Measurements from ENCODE around the gene ARRB1. TPM values are rescaled to one million over a fixed set of nuclear protein-coding genes. Genes with fewer than 3 reads are reported as not detected.

The ARRB1 gene
- total and polyA plus RNA-seq, 2 of the 13 experiments (the other 11 are each of a cell fraction or from before 2014, with no cell fraction given), result 22.5 to 35.7 TPM

DNA sequence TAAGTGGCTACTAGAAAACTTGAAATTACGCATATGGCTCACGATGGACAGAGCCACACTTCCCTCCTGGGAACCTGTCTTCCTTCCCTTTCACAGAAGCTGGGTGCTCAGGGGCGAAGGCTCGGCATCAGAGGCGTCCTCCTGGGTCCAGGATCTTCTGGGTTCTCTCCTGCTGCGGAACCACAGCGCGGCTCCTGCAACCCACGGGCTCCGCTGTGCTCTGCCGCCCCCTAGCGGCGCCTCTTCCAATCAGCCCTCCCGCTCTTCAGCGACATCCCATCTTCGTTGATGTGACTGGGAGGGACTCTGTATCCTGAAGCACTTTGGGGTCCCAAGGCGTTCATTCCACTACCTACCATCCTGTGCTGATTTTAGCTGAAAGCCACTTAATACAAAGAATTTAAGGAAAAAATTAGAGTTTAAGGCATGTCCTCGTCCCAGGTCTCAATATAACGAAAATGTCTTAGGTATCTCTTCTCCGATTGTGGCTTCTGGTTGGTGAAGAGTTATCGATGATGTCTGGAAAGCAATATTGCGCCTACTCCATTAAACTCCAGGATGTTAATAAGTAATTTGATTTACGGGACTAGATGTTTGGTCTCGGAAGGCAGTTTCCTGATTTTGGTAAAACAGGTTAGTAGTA, 33.1 kb upstream of the ARRB1 start (continued):
- no peak for TF ChIP-seq SP5 (CRISPR knock-in tag; IDR thresholded peaks at IDR 0.05; ENCODE audit: borderline replicate concordance, low read depth)
- no peak for TF ChIP-seq PHF5A (CRISPR knock-in tag; IDR thresholded peaks at IDR 0.05; ENCODE audit: low read depth, unreplicated experiment)
- no peak for TF ChIP-seq DMAP1 (CRISPR knock-in tag; IDR thresholded peaks at IDR 0.05)
- TF ChIP-seq, protein P1, sequence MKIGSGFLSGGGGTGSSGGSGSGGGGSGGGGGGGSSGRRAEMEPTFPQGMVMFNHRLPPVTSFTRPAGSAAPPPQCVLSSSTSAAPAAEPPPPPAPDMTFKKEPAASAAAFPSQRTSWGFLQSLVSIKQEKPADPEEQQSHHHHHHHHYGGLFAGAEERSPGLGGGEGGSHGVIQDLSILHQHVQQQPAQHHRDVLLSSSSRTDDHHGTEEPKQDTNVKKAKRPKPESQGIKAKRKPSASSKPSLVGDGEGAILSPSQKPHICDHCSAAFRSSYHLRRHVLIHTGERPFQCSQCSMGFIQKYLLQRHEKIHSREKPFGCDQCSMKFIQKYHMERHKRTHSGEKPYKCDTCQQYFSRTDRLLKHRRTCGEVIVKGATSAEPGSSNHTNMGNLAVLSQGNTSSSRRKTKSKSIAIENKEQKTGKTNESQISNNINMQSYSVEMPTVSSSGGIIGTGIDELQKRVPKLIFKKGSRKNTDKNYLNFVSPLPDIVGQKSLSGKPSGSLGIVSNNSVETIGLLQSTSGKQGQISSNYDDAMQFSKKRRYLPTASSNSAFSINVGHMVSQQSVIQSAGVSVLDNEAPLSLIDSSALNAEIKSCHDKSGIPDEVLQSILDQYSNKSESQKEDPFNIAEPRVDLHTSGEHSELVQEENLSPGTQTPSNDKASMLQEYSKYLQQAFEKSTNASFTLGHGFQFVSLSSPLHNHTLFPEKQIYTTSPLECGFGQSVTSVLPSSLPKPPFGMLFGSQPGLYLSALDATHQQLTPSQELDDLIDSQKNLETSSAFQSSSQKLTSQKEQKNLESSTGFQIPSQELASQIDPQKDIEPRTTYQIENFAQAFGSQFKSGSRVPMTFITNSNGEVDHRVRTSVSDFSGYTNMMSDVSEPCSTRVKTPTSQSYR (CRISPR knock-in tag; IDR thresholded peaks at IDR 0.05; ENCODE audit: borderline replicate concordance), result no peak
- TF ChIP-seq, protein P2, sequence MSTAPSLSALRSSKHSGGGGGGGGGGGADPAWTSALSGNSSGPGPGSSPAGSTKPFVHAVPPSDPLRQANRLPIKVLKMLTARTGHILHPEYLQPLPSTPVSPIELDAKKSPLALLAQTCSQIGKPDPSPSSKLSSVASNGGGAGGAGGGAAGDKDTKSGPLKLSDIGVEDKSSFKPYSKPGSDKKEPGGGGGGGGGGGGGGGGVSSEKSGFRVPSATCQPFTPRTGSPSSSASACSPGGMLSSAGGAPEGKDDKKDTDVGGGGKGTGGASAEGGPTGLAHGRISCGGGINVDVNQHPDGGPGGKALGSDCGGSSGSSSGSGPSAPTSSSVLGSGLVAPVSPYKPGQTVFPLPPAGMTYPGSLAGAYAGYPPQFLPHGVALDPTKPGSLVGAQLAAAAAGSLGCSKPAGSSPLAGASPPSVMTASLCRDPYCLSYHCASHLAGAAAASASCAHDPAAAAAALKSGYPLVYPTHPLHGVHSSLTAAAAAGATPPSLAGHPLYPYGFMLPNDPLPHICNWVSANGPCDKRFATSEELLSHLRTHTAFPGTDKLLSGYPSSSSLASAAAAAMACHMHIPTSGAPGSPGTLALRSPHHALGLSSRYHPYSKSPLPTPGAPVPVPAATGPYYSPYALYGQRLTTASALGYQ (CRISPR knock-in tag; IDR thresholded peaks at IDR 0.05), result no peak
- 0 out of 2 replicates have a peak, but pooled peaks have one; percentile 61 for TF ChIP-seq ZNF205 (CRISPR knock-in tag; IDR thresholded peaks at IDR 0.05)
- TF ChIP-seq HDAC6 (IDR thresholded peaks at IDR 0.05; ENCODE audit: low read depth, low read length), result no peak
- TF ChIP-seq, protein P3, sequence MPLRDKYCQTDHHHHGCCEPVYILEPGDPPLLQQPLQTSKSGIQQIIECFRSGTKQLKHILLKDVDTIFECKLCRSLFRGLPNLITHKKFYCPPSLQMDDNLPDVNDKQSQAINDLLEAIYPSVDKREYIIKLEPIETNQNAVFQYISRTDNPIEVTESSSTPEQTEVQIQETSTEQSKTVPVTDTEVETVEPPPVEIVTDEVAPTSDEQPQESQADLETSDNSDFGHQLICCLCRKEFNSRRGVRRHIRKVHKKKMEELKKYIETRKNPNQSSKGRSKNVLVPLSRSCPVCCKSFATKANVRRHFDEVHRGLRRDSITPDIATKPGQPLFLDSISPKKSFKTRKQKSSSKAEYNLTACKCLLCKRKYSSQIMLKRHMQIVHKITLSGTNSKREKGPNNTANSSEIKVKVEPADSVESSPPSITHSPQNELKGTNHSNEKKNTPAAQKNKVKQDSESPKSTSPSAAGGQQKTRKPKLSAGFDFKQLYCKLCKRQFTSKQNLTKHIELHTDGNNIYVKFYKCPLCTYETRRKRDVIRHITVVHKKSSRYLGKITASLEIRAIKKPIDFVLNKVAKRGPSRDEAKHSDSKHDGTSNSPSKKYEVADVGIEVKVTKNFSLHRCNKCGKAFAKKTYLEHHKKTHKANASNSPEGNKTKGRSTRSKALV (CRISPR knock-in tag; IDR thresholded peaks at IDR 0.05), result no peak
- TF ChIP-seq HNF4G (IDR thresholded peaks at IDR 0.05; ENCODE audit: borderline replicate concordance, low read depth, low read length), result no peak
- TF ChIP-seq HNF4G (CRISPR knock-in tag; IDR thresholded peaks at IDR 0.05; ENCODE audit: borderline replicate concordance, low read depth), result no peak
- TF ChIP-seq, protein P4, sequence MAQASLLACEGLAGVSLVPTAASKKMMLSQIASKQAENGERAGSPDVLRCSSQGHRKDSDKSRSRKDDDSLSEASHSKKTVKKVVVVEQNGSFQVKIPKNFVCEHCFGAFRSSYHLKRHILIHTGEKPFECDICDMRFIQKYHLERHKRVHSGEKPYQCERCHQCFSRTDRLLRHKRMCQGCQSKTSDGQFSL (CRISPR knock-in tag; IDR thresholded peaks at IDR 0.05), result no peak
- no peak for TF ChIP-seq ZNF12 (CRISPR knock-in tag; IDR thresholded peaks at IDR 0.05)
- TF ChIP-seq MBNL3 (CRISPR knock-in tag; conservative IDR thresholded peaks at IDR 0.05), result no peak
- TF ChIP-seq, protein P5, sequence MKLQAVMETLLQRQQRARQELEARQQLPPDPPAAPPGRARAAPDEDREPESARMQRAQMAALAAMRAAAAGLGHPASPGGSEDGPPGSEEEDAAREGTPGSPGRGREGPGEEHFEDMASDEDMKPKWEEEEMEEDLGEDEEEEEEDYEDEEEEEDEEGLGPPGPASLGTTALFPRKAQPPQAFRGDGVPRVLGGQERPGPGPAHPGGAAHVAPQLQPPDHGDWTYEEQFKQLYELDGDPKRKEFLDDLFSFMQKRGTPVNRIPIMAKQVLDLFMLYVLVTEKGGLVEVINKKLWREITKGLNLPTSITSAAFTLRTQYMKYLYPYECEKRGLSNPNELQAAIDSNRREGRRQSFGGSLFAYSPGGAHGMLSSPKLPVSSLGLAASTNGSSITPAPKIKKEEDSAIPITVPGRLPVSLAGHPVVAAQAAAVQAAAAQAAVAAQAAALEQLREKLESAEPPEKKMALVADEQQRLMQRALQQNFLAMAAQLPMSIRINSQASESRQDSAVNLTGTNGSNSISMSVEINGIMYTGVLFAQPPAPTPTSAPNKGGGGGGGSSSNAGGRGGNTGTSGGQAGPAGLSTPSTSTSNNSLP (IDR thresholded peaks at IDR 0.05; ENCODE audit: low read depth, low read length), result no peak
- TF ChIP-seq SAP130 (CRISPR knock-in tag; IDR thresholded peaks at IDR 0.05; ENCODE audit: low read depth), result peak; percentile 43
- no peak for TF ChIP-seq ZNF251 (CRISPR knock-in tag; IDR thresholded peaks at IDR 0.05)
- TF ChIP-seq, protein P6, sequence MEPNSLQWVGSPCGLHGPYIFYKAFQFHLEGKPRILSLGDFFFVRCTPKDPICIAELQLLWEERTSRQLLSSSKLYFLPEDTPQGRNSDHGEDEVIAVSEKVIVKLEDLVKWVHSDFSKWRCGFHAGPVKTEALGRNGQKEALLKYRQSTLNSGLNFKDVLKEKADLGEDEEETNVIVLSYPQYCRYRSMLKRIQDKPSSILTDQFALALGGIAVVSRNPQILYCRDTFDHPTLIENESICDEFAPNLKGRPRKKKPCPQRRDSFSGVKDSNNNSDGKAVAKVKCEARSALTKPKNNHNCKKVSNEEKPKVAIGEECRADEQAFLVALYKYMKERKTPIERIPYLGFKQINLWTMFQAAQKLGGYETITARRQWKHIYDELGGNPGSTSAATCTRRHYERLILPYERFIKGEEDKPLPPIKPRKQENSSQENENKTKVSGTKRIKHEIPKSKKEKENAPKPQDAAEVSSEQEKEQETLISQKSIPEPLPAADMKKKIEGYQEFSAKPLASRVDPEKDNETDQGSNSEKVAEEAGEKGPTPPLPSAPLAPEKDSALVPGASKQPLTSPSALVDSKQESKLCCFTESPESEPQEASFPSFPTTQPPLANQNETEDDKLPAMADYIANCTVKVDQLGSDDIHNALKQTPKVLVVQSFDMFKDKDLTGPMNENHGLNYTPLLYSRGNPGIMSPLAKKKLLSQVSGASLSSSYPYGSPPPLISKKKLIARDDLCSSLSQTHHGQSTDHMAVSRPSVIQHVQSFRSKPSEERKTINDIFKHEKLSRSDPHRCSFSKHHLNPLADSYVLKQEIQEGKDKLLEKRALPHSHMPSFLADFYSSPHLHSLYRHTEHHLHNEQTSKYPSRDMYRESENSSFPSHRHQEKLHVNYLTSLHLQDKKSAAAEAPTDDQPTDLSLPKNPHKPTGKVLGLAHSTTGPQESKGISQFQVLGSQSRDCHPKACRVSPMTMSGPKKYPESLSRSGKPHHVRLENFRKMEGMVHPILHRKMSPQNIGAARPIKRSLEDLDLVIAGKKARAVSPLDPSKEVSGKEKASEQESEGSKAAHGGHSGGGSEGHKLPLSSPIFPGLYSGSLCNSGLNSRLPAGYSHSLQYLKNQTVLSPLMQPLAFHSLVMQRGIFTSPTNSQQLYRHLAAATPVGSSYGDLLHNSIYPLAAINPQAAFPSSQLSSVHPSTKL (CRISPR knock-in tag; IDR thresholded peaks at IDR 0.05), result peak; percentile 36; the same call in 1 of the 2 replicates
